MM.1S (cell line): ENCODE measurements around the gene ZPR1.

Experiments used
- EZH2 ChIP-seq: fragments of 300-600 bp; sonication (generic); optimal IDR thresholded peaks from 2 replicates; pipeline ENCODE3; 2017; ENCODE audit warnings: low read depth, mild to moderate bottlenecking, antibody characterized with exemption, low read length, mixed read lengths
- TF ChIP-seq, protein P1 (sequence below): fragments of 300-600 bp; sonication (generic); IDR thresholded peaks from 2 replicates; pipeline ENCODE4 v1.5.1; 2016; ENCODE audit warnings: antibody characterized with exemption, low read length, mixed read lengths

DNA sequence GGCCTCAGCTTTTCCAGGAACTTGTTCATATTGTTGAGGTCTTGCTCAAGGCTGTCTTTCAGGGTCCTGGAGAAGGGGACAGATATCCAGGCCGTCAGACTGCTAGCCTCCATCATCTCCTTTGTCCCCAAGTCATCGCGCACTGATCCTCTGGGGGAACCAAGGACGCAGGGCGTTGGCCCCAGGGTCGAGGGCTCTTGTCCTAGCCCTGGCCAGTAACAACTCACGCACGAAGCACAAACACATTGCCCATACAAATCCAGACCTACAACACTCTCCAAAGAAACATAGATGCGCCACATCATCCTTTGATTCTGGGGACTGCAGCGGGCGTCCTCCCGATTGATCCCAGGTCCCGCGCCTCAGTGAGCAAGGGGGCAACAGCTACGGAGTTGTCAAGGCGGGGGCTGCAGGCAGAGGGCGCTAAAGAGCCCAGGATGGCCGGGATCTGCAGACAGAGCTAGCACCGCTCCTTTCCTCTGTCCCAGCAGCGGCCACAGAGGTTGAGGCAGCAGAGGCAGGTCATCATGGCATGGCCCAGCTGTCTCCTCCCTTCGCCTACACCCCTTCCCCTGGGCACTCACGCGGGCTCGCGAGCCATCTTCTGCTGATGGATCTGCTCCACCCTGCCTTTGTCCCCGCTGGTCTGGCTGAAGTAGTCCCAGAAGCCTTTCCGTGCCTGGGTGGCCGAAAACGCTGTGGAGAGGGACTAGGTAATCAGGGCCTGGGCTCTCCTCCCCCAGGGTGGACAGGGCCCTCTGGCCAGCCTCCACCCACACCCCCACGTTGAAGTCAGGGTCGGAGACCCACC, 3.4 kb upstream of the ZPR1 start:
- TF ChIP-seq, protein P1, sequence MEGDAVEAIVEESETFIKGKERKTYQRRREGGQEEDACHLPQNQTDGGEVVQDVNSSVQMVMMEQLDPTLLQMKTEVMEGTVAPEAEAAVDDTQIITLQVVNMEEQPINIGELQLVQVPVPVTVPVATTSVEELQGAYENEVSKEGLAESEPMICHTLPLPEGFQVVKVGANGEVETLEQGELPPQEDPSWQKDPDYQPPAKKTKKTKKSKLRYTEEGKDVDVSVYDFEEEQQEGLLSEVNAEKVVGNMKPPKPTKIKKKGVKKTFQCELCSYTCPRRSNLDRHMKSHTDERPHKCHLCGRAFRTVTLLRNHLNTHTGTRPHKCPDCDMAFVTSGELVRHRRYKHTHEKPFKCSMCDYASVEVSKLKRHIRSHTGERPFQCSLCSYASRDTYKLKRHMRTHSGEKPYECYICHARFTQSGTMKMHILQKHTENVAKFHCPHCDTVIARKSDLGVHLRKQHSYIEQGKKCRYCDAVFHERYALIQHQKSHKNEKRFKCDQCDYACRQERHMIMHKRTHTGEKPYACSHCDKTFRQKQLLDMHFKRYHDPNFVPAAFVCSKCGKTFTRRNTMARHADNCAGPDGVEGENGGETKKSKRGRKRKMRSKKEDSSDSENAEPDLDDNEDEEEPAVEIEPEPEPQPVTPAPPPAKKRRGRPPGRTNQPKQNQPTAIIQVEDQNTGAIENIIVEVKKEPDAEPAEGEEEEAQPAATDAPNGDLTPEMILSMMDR, result peak; percentile 88
- no peak for TF ChIP-seq EZH2
